ENCODE results near the gene VGLL4. TPM values are rescaled to one million over a fixed set of nuclear protein-coding genes. Genes with fewer than 3 reads are reported as not detected.

VGLL4 gene
- polyA plus RNA-seq, 3 donors, result 8.5 to 13.2 (median 10.0) TPM

- peaks cover 0 to 5% of the 10 kb centered on the region in 2 donors for H3K36me3 ChIP-seq (replicated peaks in 1 of 2; ENCODE audit: control insufficient read depth in 1 of 2, insufficient read depth in 2 of 2, low read length in 2 of 2)
- H3K4me3 ChIP-seq (replicated peaks in 1 of 3; ENCODE audit: low read depth in 2 of 3, low read length in 3 of 3), result no peak overlapping the region
- no peaks in the 10 kb centered on the region for H3K9me3 ChIP-seq (replicated peaks in 1 of 2; ENCODE audit: control insufficient read depth in 1 of 2, insufficient read depth in 1 of 2, low read length in 2 of 2)
- Mint-ChIP-seq H3K4me1 (peaks cover 40% of the 10 kb centered on the region), H3K27me3 (ENCODE audit: low read depth in 3 of 3) (no peaks in the 10 kb centered on the region), H3K9me3 (peaks cover 0 to 1% (median 0%) of the 10 kb centered on the region in 7 donors), H3K4me3 (peak overlapping the region in 1 of 2 donors; percentile 8), H3K27ac (peak overlapping the region in 3 of 7 donors; percentile 34 to 62 (median 45)), H3K36me3 (peaks cover 4 to 12% of the 10 kb centered on the region in 2 donors)
- H3K4me1 ChIP-seq (ENCODE audit: control insufficient read depth in 1 of 2, insufficient read depth in 2 of 2, low read length in 2 of 2), result peaks cover 3 to 10% of the 10 kb centered on the region in 2 donors
- H3K27ac ChIP-seq (ENCODE audit: low read depth in 1 of 2, low read length in 2 of 2), result no peak overlapping the region
- H4K20me1 ChIP-seq (ENCODE audit: insufficient read depth, low read length), result peaks cover 90% of the 10 kb centered on the region
- no peak overlapping the region for H2AFZ ChIP-seq (ENCODE audit: insufficient read depth, low read depth, low read length, poor library complexity, severe bottlenecking)
- peak overlapping the region; percentile 8 for H3K4me2 ChIP-seq (replicated peaks; ENCODE audit: extremely low read depth, low read length, poor library complexity, severe bottlenecking)
- H3K9ac ChIP-seq (ENCODE audit: insufficient read depth, low read length, poor library complexity, severe bottlenecking), result no peak overlapping the region
- no peak for DNase-seq
- no peak for TF ChIP-seq CTCF (IDR thresholded peaks at IDR 0.05)
- intact Hi-C loops (cut with micrococcal nuclease), result no loop called here
- H3K27me3 ChIP-seq (ENCODE audit: control insufficient read depth in 2 of 2, insufficient read depth in 2 of 2, low read length in 2 of 2), result no peaks in the 10 kb centered on the region
- 61% methylated on average over 10 of the region's 11 CpGs for WGBS (ENCODE audit: insufficient coverage)
- H3K79me2 ChIP-seq (ENCODE audit: insufficient read depth, low read length), result peaks cover 100% of the 10 kb centered on the region
Observed at GRCh38 chr3:11634081-11634635, 9.6 kb downstream of the VGLL4 start.

GRCh38 chr3:11632966-11633365 lies 10.7 kb downstream of the VGLL4 start:
- WGBS (ENCODE audit: insufficient coverage), result 94% methylated on average over 2 of the region's 3 CpGs
- Histone ChIP-seq H3K9ac (ENCODE audit: insufficient read depth, low read length, poor library complexity, severe bottlenecking) (no peak overlapping the region), H4K20me1 (ENCODE audit: insufficient read depth, low read length) (peaks cover 90% of the 10 kb centered on the region), H3K4me2 (replicated peaks; ENCODE audit: extremely low read depth, low read length, poor library complexity, severe bottlenecking) (no peak overlapping the region), H3K27ac (ENCODE audit: low read depth in 1 of 2, low read length in 2 of 2) (no peak overlapping the region), H3K4me3 (replicated peaks in 1 of 3; ENCODE audit: low read depth in 2 of 3, low read length in 3 of 3) (no peak overlapping the region), H3K9me3 (replicated peaks in 1 of 2; ENCODE audit: control insufficient read depth in 1 of 2, insufficient read depth in 1 of 2, low read length in 2 of 2) (no peaks in the 10 kb centered on the region), H3K36me3 (replicated peaks in 1 of 2; ENCODE audit: control insufficient read depth in 1 of 2, insufficient read depth in 2 of 2, low read length in 2 of 2) (no peaks in the 10 kb centered on the region), H3K4me1 (ENCODE audit: control insufficient read depth in 1 of 2, insufficient read depth in 2 of 2, low read length in 2 of 2) (peaks cover 3 to 10% of the 10 kb centered on the region in 2 donors), H2AFZ (ENCODE audit: insufficient read depth, low read depth, low read length, poor library complexity, severe bottlenecking) (no peak overlapping the region), H3K27me3 (ENCODE audit: control insufficient read depth in 2 of 2, insufficient read depth in 2 of 2, low read length in 2 of 2) (no peaks in the 10 kb centered on the region), H3K79me2 (ENCODE audit: insufficient read depth, low read length) (peaks cover 100% of the 10 kb centered on the region)
- Mint-ChIP-seq H3K27ac (peak overlapping the region in 1 of 7 donors; percentile 6), H3K4me3 (no peak overlapping the region), H3K36me3 (peaks cover 3 to 4% of the 10 kb centered on the region in 2 donors), H3K4me1 (peaks cover 28% of the 10 kb centered on the region), H3K9me3 (peaks cover 0 to 1% (median 0%) of the 10 kb centered on the region in 7 donors), H3K27me3 (ENCODE audit: low read depth in 3 of 3) (no peaks in the 10 kb centered on the region)
- intact Hi-C loops (cut with micrococcal nuclease), result no loop called here
- TF ChIP-seq CTCF (IDR thresholded peaks at IDR 0.05), result no peak
- no peak for DNase-seq
